Caco-2 (cell line): ENCODE data around the gene PRADC1. TPM values are rescaled to one million over a fixed set of nuclear protein-coding genes. Genes with fewer than 3 reads are reported as not detected.

Source experiments
- BruUV-seq: library from RNA; stranded (reverse); fragments of 400-500 nt; replicated peaks from 2 replicates; lab custom pipeline; 2021; lab: Mats Ljungman, UMichigan
- CTCF ChIA-PET: fragments of 300-600 bp; sonication (Branson Sonifier 250); formaldehyde crosslinking; loops from one replicate; lab custom pipeline; 2022; ENCODE audit warnings: antibody characterized with exemption; lab: Charles Lee
- POLR2A ChIA-PET: fragments of 300-600 bp; sonication (Branson Sonifier 250); formaldehyde crosslinking; loops from one replicate; lab custom pipeline; 2022; ENCODE audit warnings: antibody characterized with exemption; lab: Charles Lee
- DNase-seq, 2 experiments: peaks; one replicate each; pipeline versions ENCODE4 v3.0.0 to v3.0.0-alpha.2; 2020 to 2022
- H3K27me3 ChIP-seq: replicated peaks from 2 replicates; pipeline ENCODE4 v1.6.0; 2011; ENCODE audit warnings: low read length; ENCODE audit not compliant: control insufficient read depth, insufficient read depth
- H3K36me3 ChIP-seq: 2 replicates; pipeline ENCODE4 v1.5.1; 2011; ENCODE audit warnings: low read length; ENCODE audit not compliant: control insufficient read depth, insufficient read depth
- H3K4me1 ChIP-seq: fragments of 250-450 bp; sonication (Bioruptor Pico); 2 replicates; pipeline ENCODE4 v1.5.1; 2020; ENCODE audit warnings: mild to moderate bottlenecking
- H3K4me3 ChIP-seq: 2 replicates; pipeline ENCODE4 v1.5.1; 2011; ENCODE audit warnings: low read depth, mild to moderate bottlenecking, control low read depth, low read length
- H3K9me3 ChIP-seq: fragments of 250-450 bp; sonication (Bioruptor Pico); 2 replicates; pipeline ENCODE4 v1.5.1; 2020; ENCODE audit warnings: mild to moderate bottlenecking, moderate library complexity
- H3K27ac Mint-ChIP-seq: one replicate; pipeline ENCODE4 v1.8.0; 2022; ENCODE audit warnings: mixed read lengths; ENCODE audit not compliant: unreplicated experiment
- H3K27me3 Mint-ChIP-seq: one replicate; pipeline ENCODE4 v1.8.0; 2022; ENCODE audit warnings: mixed read lengths; ENCODE audit not compliant: insufficient read depth, unreplicated experiment
- H3K36me3 Mint-ChIP-seq: one replicate; pipeline ENCODE4 v1.8.0; 2022; ENCODE audit warnings: mild to moderate bottlenecking, mixed read lengths; ENCODE audit not compliant: insufficient read depth, unreplicated experiment
- H3K4me1 Mint-ChIP-seq: one replicate; pipeline ENCODE4 v1.8.0; 2022; ENCODE audit warnings: low read depth, mixed read lengths; ENCODE audit not compliant: unreplicated experiment
- H3K4me3 Mint-ChIP-seq: one replicate; pipeline ENCODE4 v1.8.0; 2022; ENCODE audit warnings: mild to moderate bottlenecking, moderate library complexity, mixed read lengths; ENCODE audit not compliant: unreplicated experiment
- H3K9me3 Mint-ChIP-seq: one replicate; pipeline ENCODE4 v1.8.0; 2022; ENCODE audit warnings: mixed read lengths; ENCODE audit not compliant: unreplicated experiment
- CTCF ChIP-seq, 2 experiments: fragments of 200-600 bp in 1 of 2; IDR thresholded peaks; 1 replicate in 1 of 2; 2 replicates in 1 of 2; pipeline versions ENCODE4 v1.5.1 to v1.8.0; 2011 to 2022; ENCODE audit warnings: antibody characterized with exemption in 1 of 2, control low read depth in 1 of 2, inconsistent platforms in 1 of 2, low read depth in 1 of 2, low read length in 1 of 2, mild to moderate bottlenecking in 1 of 2, moderate library complexity in 1 of 2; ENCODE audit not compliant: insufficient read depth in 1 of 2, severe bottlenecking in 1 of 2, unreplicated experiment in 1 of 2
- intact Hi-C: fragments of 100-400 bp; cut with micrococcal nuclease; formaldehyde crosslinking; loops from one replicate; pipeline ENCODE4 v1.10.0; 2022; ENCODE audit not compliant: unreplicated experiment
- total RNA-seq: library from RNA; stranded (reverse); gene quantifications from 2 replicates; pipeline ENCODE4 v1.2.3, GENCODE V29; 2022

PRADC1 gene
- total RNA-seq, 1 experiment from 2014 or later = 24.1 TPM

- BruUV-seq = no TSS peak
- no peak overlapping the region for H3K27ac Mint-ChIP-seq
- H3K27me3 Mint-ChIP-seq = no peaks in the 10 kb centered on the region
- intact Hi-C loops = no loop called here
- H3K9me3 Mint-ChIP-seq = no peaks in the 10 kb centered on the region
- no peak for DNase-seq
- H3K4me1 Mint-ChIP-seq = peaks cover 14% of the 10 kb centered on the region
- no peaks in the 10 kb centered on the region for H3K36me3 ChIP-seq
- peaks cover 18% of the 10 kb centered on the region for H3K36me3 Mint-ChIP-seq
- ChIA-PET CTCF (no interaction called here), POLR2A (no interaction called here)
- no peak overlapping the region for H3K4me3 ChIP-seq
- H3K27me3 ChIP-seq = no peaks in the 10 kb centered on the region
- TF ChIP-seq CTCF (IDR thresholded peaks at IDR 0.05; ENCODE audit: insufficient read depth in 1 of 2, low read depth in 1 of 2, low read length in 1 of 2, severe bottlenecking in 1 of 2, unreplicated experiment in 1 of 2) = no peak
- H3K4me3 Mint-ChIP-seq = no peak overlapping the region
- peaks cover 12% of the 10 kb centered on the region; the same call in 1 of the 2 replicates for H3K4me1 ChIP-seq
- H3K9me3 ChIP-seq = no peaks in the 10 kb centered on the region
These were observed 39.2 kb upstream of the PRADC1 start for GRCh38 chr2:73272270-73272669.

GRCh38 chr2:73269686-73270465 is 36.8 kb upstream of the PRADC1 start:
- Histone ChIP-seq H3K36me3 (no peaks in the 10 kb centered on the region), H3K9me3 (no peaks in the 10 kb centered on the region), H3K4me3 (peak overlapping the region; percentile 93), H3K4me1 (peaks cover 12% of the 10 kb centered on the region; the same call in 1 of the 2 replicates), H3K27me3 (no peaks in the 10 kb centered on the region)
- POLR2A ChIA-PET = no interaction called here
- TF ChIP-seq CTCF (IDR thresholded peaks at IDR 0.05; ENCODE audit: insufficient read depth in 1 of 2, low read depth in 1 of 2, low read length in 1 of 2, severe bottlenecking in 1 of 2, unreplicated experiment in 1 of 2) = no peak
- intact Hi-C loops = loop anchor here (1.0 to 5.0 kb wide), 3 partner anchors 14 to 383 kb away; partner anchors contain the start of genes FBXO41 and SPR
- Mint-ChIP-seq H3K4me1 (peaks cover 21% of the 10 kb centered on the region), H3K9me3 (no peaks in the 10 kb centered on the region), H3K27me3 (no peaks in the 10 kb centered on the region), H3K4me3 (peak overlapping the region; percentile 72), H3K27ac (no peak overlapping the region), H3K36me3 (peaks cover 18% of the 10 kb centered on the region)
- CTCF ChIA-PET = interaction anchor here (1.7 kb wide), 1 partner anchor 90 kb away, joined by 4 read pairs; no protein-coding TSS in a partner anchor
- TSS peak; percentile 55 for BruUV-seq
- DNase-seq = no peak

- Mint-ChIP-seq H3K4me3 (peak overlapping the region; percentile 72), H3K36me3 (peaks cover 18% of the 10 kb centered on the region), H3K4me1 (peaks cover 21% of the 10 kb centered on the region), H3K9me3 (no peaks in the 10 kb centered on the region), H3K27ac (peak overlapping the region; percentile 14), H3K27me3 (no peaks in the 10 kb centered on the region)
- peak; percentile 90 for DNase-seq
- Histone ChIP-seq H3K36me3 (no peaks in the 10 kb centered on the region), H3K27me3 (no peaks in the 10 kb centered on the region), H3K4me3 (peak overlapping the region; percentile 93), H3K9me3 (no peaks in the 10 kb centered on the region), H3K4me1 (peaks cover 12% of the 10 kb centered on the region; the same call in 1 of the 2 replicates)
- no TSS peak for BruUV-seq
- intact Hi-C loops = loop anchor here (1.0 to 5.0 kb wide), 3 partner anchors 15 to 382 kb away; partner anchors contain the start of genes FBXO41 and SPR
- CTCF ChIA-PET = interaction anchor here (0.6 to 1.7 kb wide), 15 partner anchors 9 to 210 kb away, joined by 3 to 16 read pairs (median 5); partner anchors contain the start of genes CCT7 and PRADC1
- POLR2A ChIA-PET = interaction anchor here (0.6 to 1.4 kb wide), 3 partner anchors 15 to 91 kb away, joined by 3 to 15 read pairs (median 3); partner anchors contain the start of genes CCT7, FBXO41 and PRADC1
- peak; percentile 12 to 36 for TF ChIP-seq CTCF (IDR thresholded peaks at IDR 0.05; ENCODE audit: insufficient read depth in 1 of 2, low read depth in 1 of 2, low read length in 1 of 2, severe bottlenecking in 1 of 2, unreplicated experiment in 1 of 2)
These were observed 36.0 kb upstream of the PRADC1 start for GRCh38 chr2:73268830-73269685.
